Measurements from ENCODE around the gene CAMK2N1. TPM values are rescaled to one million over a fixed set of nuclear protein-coding genes. Genes with fewer than 3 reads are reported as not detected.

CAMK2N1 gene
- total and polyA plus RNA-seq, 10 of the 15 experiments (the other 5 are each of a cell fraction or from before 2014, with no cell fraction given) = 0.23 TPM; not detected in 9

DNA sequence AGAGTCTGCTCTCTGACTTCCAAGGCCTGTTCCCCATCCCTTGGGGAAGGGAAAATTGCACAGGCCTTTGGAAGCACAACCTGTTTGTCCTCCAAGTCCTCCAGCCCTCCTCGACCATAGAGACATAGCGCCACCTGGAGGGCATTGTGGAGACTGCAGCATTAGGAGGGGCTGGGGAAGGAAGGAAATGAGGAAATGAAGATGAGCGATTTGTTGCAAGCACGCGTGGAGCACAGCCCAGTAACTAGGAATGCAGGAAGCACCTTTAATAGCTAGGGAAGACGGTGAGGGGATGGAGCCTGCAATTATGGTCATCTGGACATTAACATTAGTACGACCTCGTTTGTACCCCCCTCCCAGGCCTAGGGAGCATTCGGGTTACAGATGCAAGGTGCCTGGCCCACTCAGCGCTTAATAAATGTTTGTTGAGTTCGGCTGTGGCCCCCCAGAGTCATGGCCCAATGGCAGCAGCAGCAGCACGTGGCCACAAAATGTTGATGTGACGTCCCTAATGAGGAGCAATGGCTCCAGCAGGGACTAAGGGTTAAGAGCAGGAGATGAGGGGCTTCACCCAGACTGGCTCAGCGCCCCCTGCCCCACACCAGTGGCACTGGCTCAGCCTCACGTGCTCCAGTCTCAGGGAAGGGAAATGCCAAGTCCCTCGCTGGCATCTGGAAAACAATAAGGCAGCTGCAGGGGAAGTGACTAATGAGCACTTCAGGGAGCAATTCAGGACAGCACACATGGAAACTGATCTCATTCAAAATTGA is 8.0 kb upstream of the CAMK2N1 start (continued):
- TF ChIP-seq, protein P1, sequence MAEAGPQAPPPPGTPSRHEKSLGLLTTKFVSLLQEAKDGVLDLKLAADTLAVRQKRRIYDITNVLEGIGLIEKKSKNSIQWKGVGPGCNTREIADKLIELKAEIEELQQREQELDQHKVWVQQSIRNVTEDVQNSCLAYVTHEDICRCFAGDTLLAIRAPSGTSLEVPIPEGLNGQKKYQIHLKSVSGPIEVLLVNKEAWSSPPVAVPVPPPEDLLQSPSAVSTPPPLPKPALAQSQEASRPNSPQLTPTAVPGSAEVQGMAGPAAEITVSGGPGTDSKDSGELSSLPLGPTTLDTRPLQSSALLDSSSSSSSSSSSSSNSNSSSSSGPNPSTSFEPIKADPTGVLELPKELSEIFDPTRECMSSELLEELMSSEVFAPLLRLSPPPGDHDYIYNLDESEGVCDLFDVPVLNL (IDR thresholded peaks at IDR 0.05; ENCODE audit: low read depth, low read length) = no peak
- TF ChIP-seq CHD2 (IDR thresholded peaks at IDR 0.05; ENCODE audit: borderline replicate concordance, low read depth, low read length) = 0 out of 2 replicates have a peak, but pooled peaks have one; percentile 8
- no peak for TF ChIP-seq POLR2AphosphoS2 (IDR thresholded peaks at IDR 0.05; ENCODE audit: low read depth, low read length)
- TF ChIP-seq NR2C2 (IDR thresholded peaks at IDR 0.05; ENCODE audit: borderline replicate concordance, control insufficient read depth, insufficient read length, low read depth) = no peak
- TF ChIP-seq, protein P2, sequence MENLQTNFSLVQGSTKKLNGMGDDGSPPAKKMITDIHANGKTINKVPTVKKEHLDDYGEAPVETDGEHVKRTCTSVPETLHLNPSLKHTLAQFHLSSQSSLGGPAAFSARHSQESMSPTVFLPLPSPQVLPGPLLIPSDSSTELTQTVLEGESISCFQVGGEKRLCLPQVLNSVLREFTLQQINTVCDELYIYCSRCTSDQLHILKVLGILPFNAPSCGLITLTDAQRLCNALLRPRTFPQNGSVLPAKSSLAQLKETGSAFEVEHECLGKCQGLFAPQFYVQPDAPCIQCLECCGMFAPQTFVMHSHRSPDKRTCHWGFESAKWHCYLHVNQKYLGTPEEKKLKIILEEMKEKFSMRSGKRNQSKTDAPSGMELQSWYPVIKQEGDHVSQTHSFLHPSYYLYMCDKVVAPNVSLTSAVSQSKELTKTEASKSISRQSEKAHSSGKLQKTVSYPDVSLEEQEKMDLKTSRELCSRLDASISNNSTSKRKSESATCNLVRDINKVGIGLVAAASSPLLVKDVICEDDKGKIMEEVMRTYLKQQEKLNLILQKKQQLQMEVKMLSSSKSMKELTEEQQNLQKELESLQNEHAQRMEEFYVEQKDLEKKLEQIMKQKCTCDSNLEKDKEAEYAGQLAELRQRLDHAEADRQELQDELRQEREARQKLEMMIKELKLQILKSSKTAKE (IDR thresholded peaks at IDR 0.05; ENCODE audit: low read depth, poor library complexity, severe bottlenecking) = no peak
- no peak for TF ChIP-seq JUNB (IDR thresholded peaks at IDR 0.05)
- TF ChIP-seq BACH1 (IDR thresholded peaks at IDR 0.05; ENCODE audit: borderline replicate concordance) = no peak
- TF ChIP-seq, protein P3, sequence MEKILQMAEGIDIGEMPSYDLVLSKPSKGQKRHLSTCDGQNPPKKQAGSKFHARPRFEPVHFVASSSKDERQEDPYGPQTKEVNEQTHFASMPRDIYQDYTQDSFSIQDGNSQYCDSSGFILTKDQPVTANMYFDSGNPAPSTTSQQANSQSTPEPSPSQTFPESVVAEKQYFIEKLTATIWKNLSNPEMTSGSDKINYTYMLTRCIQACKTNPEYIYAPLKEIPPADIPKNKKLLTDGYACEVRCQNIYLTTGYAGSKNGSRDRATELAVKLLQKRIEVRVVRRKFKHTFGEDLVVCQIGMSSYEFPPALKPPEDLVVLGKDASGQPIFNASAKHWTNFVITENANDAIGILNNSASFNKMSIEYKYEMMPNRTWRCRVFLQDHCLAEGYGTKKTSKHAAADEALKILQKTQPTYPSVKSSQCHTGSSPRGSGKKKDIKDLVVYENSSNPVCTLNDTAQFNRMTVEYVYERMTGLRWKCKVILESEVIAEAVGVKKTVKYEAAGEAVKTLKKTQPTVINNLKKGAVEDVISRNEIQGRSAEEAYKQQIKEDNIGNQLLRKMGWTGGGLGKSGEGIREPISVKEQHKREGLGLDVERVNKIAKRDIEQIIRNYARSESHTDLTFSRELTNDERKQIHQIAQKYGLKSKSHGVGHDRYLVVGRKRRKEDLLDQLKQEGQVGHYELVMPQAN (conservative IDR thresholded peaks at IDR 0.05) = no peak
- no peak for TF ChIP-seq RCOR1 (conservative IDR thresholded peaks at IDR 0.05; ENCODE audit: low read depth, low read length)
- TF ChIP-seq TARDBP (IDR thresholded peaks at IDR 0.05; ENCODE audit: borderline replicate concordance) = no peak
- TF ChIP-seq NR2C1 (IDR thresholded peaks at IDR 0.05) = no peak
- no peak; the same call in 1 of the 2 replicates for TF ChIP-seq HDGF (IDR thresholded peaks at IDR 0.05)
- no peak for TF ChIP-seq ATF7 (IDR thresholded peaks at IDR 0.05; ENCODE audit: low read depth)
- TF ChIP-seq FOXK2 (IDR thresholded peaks at IDR 0.05) = no peak
- TF ChIP-seq LARP7 (IDR thresholded peaks at IDR 0.05) = no peak
- TF ChIP-seq, protein P4, sequence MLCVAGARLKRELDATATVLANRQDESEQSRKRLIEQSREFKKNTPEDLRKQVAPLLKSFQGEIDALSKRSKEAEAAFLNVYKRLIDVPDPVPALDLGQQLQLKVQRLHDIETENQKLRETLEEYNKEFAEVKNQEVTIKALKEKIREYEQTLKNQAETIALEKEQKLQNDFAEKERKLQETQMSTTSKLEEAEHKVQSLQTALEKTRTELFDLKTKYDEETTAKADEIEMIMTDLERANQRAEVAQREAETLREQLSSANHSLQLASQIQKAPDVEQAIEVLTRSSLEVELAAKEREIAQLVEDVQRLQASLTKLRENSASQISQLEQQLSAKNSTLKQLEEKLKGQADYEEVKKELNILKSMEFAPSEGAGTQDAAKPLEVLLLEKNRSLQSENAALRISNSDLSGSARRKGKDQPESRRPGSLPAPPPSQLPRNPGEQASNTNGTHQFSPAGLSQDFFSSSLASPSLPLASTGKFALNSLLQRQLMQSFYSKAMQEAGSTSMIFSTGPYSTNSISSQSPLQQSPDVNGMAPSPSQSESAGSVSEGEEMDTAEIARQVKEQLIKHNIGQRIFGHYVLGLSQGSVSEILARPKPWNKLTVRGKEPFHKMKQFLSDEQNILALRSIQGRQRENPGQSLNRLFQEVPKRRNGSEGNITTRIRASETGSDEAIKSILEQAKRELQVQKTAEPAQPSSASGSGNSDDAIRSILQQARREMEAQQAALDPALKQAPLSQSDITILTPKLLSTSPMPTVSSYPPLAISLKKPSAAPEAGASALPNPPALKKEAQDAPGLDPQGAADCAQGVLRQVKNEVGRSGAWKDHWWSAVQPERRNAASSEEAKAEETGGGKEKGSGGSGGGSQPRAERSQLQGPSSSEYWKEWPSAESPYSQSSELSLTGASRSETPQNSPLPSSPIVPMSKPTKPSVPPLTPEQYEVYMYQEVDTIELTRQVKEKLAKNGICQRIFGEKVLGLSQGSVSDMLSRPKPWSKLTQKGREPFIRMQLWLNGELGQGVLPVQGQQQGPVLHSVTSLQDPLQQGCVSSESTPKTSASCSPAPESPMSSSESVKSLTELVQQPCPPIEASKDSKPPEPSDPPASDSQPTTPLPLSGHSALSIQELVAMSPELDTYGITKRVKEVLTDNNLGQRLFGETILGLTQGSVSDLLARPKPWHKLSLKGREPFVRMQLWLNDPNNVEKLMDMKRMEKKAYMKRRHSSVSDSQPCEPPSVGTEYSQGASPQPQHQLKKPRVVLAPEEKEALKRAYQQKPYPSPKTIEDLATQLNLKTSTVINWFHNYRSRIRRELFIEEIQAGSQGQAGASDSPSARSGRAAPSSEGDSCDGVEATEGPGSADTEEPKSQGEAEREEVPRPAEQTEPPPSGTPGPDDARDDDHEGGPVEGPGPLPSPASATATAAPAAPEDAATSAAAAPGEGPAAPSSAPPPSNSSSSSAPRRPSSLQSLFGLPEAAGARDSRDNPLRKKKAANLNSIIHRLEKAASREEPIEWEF (IDR thresholded peaks at IDR 0.05; ENCODE audit: insufficient replicate concordance, low read depth, low read length) = no peak
- TF ChIP-seq, protein P5, sequence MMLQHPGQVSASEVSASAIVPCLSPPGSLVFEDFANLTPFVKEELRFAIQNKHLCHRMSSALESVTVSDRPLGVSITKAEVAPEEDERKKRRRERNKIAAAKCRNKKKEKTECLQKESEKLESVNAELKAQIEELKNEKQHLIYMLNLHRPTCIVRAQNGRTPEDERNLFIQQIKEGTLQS (IDR thresholded peaks at IDR 0.05; ENCODE audit: borderline replicate concordance, extremely low read depth, low read depth, low read length) = no peak
- no peak for TF ChIP-seq MEF2A (IDR thresholded peaks at IDR 0.05; ENCODE audit: insufficient read depth, low read depth, low read length)
- no peak for TF ChIP-seq NFYB (IDR thresholded peaks at IDR 0.05; ENCODE audit: insufficient read depth, low read depth, low read length)
